Stimulated activated CD8-positive, alpha-beta memory T cell treated with anti-CD3 and anti-CD28 coated beads, Interleukin-15, amount 100 ng/mL, for 4 hours (primary cell): ENCODE results near the gene WDR26.
A peak's percentile ranks its signal among the peaks of the same experiment; 100 is the strongest.
"Not testable (repeated sequence)": the region's sequence is repeated elsewhere in the genome, so short reads cannot be mapped to it uniquely, and the experiment has no call there.

Experiments
- DNase-seq, 2 donors: peaks; one replicate each; pipeline ENCODE4 v3.0.0-alpha.2; 2020; ENCODE audit warnings: low read depth in 2 of 2

WDR26 gene

GRCh38 chr1:224434691-224435317, at the start of gene WDR26:
Gene WDR26 (minus strand): TSS chr1:224434797.
- DNase-seq, result peak; percentile 66 to 70

- not testable (repeated sequence) for DNase-seq
These were observed 48.6 kb upstream of the WDR26 start for GRCh38 chr1:224483206-224483605.

- DNase-seq, result no peak
These were observed 48.0 kb upstream of the WDR26 start for GRCh38 chr1:224482619-224483018.

- no peak for DNase-seq
These were observed 47.0 kb upstream of the WDR26 start for GRCh38 chr1:224481601-224482000.

- not testable (repeated sequence) for DNase-seq
These were observed 46.4 kb upstream of the WDR26 start for GRCh38 chr1:224480888-224481459.

- not testable (repeated sequence) for DNase-seq
These were observed 45.6 kb upstream of the WDR26 start for GRCh38 chr1:224480200-224480599.

GRCh38 chr1:224472806-224473205, 38.2 kb upstream of the WDR26 start:
- no peak for DNase-seq

GRCh38 chr1:224466154-224466553, 31.6 kb upstream of the WDR26 start:
- DNase-seq, result no peak

- no peak for DNase-seq
These were observed 25.4 kb upstream of the WDR26 start for GRCh38 chr1:224459966-224460365.

- no peak for DNase-seq
These were observed 24.4 kb upstream of the WDR26 start for GRCh38 chr1:224458996-224459395.

GRCh38 chr1:224458296-224458695, 23.7 kb upstream of the WDR26 start:
- DNase-seq, result no peak

GRCh38 chr1:224457782-224458144, 23.2 kb upstream of the WDR26 start:
- DNase-seq, result no peak

GRCh38 chr1:224456637-224456953, 22.0 kb upstream of the WDR26 start:
- DNase-seq, result no peak

- no peak for DNase-seq
These were observed 19.9 kb upstream of the WDR26 start for GRCh38 chr1:224454402-224455055.

- DNase-seq, result no peak
These were observed 16.2 kb upstream of the WDR26 start for GRCh38 chr1:224450561-224451350.

GRCh38 chr1:224450159-224450558, 15.6 kb upstream of the WDR26 start:
- no peak for DNase-seq

- no peak for DNase-seq
These were observed 13.9 kb upstream of the WDR26 start for GRCh38 chr1:224448453-224449017.

- DNase-seq, result no peak
These were observed 13.4 kb upstream of the WDR26 start for GRCh38 chr1:224447971-224448370.

- DNase-seq, result no peak
These were observed 12.7 kb upstream of the WDR26 start for GRCh38 chr1:224447251-224447650.

GRCh38 chr1:224438989-224439388, 4.4 kb upstream of the WDR26 start:
- DNase-seq, result no peak

- no peak for DNase-seq
These were observed 1.4 kb upstream of the WDR26 start for GRCh38 chr1:224435999-224436398.

GRCh38 chr1:224435318-224435763, 744 bp upstream of the WDR26 start:
- DNase-seq, result no peak
